Stomach (tissue), 4 donors: ENCODE data around the gene ELMO1.

Experiments used
- CTCF ChIP-seq, 7 experiments: fragments of 450-650 bp in 4 of 7; fragments of 200-600 bp in 3 of 7; sonication (generic) in 3 of 7; IDR thresholded peaks; one replicate each; pipeline ENCODE4 v1.5.1; 2016 to 2019; ENCODE audit warnings: antibody characterized with exemption in 7 of 7, control low read depth in 2 of 7, mild to moderate bottlenecking in 1 of 7
- POLR2A ChIP-seq, 4 donors: fragments of 450-650 bp; IDR thresholded peaks; one replicate each; pipeline ENCODE4 v1.6.1; 2016; ENCODE audit warnings: antibody characterized with exemption in 4 of 4, control low read depth in 2 of 4, mild to moderate bottlenecking in 1 of 4, moderate library complexity in 1 of 4
- POLR2AphosphoS5 ChIP-seq, 3 donors: sonication (generic); formaldehyde crosslinking; IDR thresholded peaks; one replicate each; pipeline ENCODE4 v1.6.1; 2016; ENCODE audit warnings: antibody characterized with exemption in 3 of 3

GRCh38 chr7:37142958-37143357 is 305.7 kb downstream of the ELMO1 start:
- TF ChIP-seq CTCF (IDR thresholded peaks at IDR 0.05), result no peak
- no peak for TF ChIP-seq POLR2A (IDR thresholded peaks at IDR 0.05)
- TF ChIP-seq POLR2AphosphoS5 (IDR thresholded peaks at IDR 0.05), result no peak
